RPMI8226 (cell line): ENCODE results near the gene TADA2A.

Source experiments
- DNase-seq: peaks from one replicate; pipeline ENCODE4 v3.0.0-alpha.2; 2015

TADA2A gene

DNA sequence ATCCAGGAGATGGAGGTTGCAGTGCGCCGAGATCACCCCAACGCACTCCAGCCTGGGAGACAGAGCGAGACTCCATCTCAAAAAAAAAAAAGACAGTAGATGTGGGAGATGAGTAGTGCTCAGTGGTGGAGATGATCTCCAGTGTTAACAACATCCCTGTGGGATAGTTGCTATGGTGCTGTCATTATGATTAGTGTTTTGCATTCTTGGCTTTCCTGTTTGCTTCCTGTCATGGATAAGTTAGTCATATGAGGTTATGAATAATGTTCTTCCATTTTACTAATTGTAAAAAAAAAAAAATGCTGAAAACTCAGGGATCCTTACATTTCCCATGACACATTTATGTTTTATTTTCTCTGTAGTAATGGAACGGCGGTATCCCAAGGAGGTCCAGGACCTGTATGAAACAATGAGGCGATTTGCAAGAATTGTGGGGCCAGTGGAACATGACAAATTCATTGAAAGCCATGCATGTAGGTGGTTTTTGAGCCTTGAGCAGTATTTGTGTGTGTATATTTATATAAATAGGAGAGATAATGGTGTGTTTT is 58.5 kb downstream of the TADA2A start:
- DNase-seq, result no peak

DNA sequence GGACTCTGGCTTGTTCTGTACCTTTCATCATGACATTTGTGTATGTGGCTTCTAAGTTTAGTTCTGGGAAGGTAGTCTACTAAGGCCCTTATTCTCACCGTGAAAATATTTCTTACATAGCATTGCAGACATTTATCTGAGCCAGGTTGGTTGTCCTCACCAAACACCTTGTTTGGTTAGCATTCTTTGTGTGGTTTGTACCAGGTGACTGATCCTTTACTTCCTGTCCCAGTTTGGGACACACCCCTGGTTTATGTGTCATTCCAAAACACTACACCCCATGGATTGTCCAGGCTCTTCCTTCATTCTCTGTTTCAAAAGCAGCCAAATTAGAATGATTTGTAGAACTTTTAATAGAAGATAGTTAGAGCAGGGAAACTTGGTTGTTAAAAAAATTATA is 59.8 kb downstream of the TADA2A start:
- no peak for DNase-seq

DNA sequence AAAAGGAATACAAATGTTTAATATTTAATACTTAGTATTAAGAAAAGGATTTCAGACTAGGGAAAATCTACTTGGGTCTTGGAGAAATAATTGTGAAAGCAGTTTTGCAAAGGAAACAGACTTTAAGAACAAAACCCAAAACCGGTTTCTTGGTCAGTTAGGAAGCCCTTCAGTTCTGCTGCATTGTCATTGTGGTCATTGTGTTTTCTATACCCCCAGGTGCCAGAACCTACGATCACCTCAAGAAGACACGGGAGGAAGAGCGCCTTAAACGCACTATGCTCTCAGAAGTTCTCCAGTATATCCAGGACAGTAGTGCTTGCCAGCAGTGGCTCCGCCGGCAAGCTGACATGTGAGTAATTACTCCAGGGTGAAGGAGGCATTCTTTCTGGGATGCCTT is 63.5 kb downstream of the TADA2A start:
- DNase-seq, result no peak

DNA sequence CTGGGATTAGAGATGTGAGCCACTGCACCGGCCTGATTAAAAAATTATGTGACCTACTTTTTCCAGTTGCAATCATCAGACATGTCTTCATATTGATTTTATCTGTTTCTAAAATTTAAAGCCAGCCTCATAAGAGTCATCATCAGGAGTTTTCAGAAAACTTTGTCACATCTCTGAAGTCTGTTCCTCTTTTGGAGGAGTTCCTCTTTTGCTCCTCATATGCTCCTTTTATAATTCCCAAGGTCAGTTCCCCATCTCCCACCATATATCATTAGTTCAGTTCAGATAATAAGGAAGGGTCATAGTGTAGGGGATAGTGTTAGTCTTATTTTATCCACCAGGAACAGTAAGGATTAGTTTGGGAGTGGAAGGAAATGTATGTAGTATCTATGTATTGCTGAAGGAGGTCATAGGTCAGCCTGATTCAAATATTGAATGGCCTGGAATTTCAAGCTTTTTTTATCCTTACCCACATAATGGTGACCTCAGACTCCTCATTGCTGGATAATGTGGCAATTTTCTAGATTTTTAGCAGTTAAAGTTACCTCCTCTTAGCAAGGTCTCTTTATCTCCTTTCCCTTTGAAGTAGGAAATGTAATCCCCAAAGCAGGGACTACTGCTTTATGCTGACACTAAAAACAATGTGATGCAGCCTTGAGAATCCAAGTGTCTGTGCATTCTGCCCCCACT is 69.2 kb downstream of the TADA2A start:
- DNase-seq, result no peak

GRCh38 chr17:37476431-37477120 is 69.9 kb downstream of the TADA2A start:
- DNase-seq, result no peak

GRCh38 chr17:37478187-37478586 is 71.5 kb downstream of the TADA2A start:
- DNase-seq, result no peak

DNA sequence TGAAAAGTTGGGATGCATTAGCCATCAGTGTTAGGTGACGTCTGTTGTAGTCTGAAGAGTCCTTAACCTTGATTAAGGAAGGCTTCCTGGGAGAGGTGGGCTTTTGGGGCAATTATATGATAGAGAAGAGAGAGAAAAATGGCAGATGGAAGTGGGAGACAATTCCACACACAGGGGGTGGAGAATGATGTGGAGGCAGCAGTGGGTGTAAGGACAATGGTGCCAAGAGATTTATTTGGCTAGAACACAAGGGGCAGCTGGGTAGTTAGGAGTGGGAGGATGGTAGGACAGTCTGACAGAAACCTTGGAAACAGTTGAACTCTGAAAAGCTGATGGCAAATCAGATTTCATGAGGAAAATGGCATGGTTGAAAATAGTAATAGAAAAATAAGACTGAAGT is 72.3 kb downstream of the TADA2A start:
- no peak for DNase-seq

- no peak for DNase-seq
Observed at GRCh38 chr17:37480427-37480826, 73.7 kb downstream of the TADA2A start.

- no peak for DNase-seq
Observed at GRCh38 chr17:37481001-37481665, 74.4 kb downstream of the TADA2A start.

GRCh38 chr17:37483311-37484039 is 76.8 kb downstream of the TADA2A start:
- DNase-seq, result no peak

GRCh38 chr17:37485938-37486570 is 79.4 kb downstream of the TADA2A start:
- no peak for DNase-seq

DNA sequence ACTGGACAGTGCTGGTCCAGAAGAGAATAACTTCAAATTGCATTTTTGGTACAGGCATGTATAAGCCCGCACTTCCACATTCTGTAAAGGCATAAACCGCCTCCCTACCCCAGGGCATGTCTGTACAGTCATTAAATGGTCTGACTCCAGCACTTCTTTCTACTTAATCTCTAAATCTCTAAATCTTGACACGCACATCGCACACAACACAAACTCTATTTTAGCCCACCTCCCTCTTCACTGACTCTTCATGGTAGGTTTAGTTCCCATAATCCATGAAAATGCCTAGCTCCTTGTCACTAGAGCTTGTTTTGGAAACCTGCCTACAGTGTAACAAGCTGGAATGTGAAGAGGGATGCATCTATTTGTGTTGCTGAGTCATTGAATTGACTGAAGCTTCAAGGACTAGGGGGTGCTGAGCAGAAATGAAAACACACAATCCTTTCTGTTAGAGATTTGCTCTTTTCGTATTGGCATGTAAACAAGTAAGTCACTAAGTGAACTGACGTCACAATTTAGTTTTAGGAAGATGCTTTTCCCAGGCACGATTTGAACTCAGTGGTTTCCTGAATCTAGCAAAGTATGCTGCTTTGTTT is 81.4 kb downstream of the TADA2A start:
- peak; percentile 44 for DNase-seq

GRCh38 chr17:37488607-37489196 is 82.0 kb downstream of the TADA2A start:
- peak; percentile 93 for DNase-seq

DNA sequence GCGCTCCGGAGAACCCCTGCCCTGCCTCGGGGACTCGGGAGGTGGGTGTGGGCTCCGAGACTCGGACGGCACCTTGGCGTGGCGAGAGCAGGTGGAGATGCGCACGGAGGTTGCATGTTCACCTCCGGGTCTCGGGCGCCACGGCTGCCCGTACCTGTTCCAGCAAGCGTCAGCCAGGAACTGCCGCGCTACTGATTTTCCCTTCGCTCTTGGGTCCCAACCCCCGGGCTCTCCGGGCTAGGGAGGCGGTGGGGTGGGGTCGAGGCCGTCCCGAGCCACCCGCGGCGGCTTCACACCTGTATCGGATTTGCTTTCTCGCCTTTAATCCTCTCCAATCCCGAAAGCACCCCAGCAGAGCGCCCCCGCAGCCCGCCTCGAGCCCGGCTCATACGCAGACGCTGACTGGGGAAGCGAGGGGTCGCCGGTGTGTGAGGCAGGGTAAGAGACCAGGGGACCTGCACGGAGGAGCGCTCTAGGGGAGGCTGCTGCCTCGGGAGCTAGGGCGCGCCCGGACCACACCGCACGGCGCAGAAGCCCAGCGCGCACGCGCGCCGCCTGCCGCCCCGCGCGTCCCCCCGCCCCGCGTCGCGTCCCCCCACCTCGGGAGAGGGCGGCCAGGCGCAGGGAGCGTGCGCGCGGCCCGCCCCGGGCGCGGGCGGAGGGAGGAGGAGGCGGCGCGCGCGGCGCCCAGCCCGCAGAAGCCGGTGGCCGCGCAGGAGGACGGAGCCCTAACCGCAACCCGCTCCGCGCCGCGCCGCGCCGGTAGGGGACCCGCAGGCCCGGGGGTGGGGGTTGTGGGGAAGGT is 82.7 kb downstream of the TADA2A start, which contains the start of gene DUSP14:
TSS of gene DUSP14 (plus strand) at position 695 of the 805 bp plus-strand sequence. CDS start 22,382 bp downstream, outside the sequence.
- DNase-seq, result peak; percentile 94

- peak; percentile 82 for DNase-seq
Observed at GRCh38 chr17:37490022-37490587, 83.4 kb downstream of the TADA2A start.

GRCh38 chr17:37490638-37491614 is 84.2 kb downstream of the TADA2A start:
- DNase-seq, result peak; percentile 61

DNA sequence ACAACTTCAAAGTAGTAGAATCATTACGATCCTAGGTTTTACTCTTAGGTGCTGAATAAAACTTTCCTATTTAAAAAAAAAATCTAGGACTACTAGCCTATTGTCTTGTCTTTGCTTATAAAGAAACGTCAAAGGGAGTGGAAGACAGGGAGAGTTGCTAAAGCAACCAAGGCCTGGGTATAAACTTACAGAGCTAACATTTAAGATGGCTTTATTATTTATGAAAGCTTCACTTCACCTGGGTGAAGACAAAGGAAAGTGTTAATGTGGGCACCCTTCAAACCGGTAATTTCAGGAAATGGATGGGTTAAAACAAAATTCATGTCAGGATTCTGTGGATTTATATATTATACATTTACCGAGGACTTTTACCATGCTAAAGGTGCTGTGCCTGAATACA is 85.5 kb downstream of the TADA2A start:
- no peak for DNase-seq

DNA sequence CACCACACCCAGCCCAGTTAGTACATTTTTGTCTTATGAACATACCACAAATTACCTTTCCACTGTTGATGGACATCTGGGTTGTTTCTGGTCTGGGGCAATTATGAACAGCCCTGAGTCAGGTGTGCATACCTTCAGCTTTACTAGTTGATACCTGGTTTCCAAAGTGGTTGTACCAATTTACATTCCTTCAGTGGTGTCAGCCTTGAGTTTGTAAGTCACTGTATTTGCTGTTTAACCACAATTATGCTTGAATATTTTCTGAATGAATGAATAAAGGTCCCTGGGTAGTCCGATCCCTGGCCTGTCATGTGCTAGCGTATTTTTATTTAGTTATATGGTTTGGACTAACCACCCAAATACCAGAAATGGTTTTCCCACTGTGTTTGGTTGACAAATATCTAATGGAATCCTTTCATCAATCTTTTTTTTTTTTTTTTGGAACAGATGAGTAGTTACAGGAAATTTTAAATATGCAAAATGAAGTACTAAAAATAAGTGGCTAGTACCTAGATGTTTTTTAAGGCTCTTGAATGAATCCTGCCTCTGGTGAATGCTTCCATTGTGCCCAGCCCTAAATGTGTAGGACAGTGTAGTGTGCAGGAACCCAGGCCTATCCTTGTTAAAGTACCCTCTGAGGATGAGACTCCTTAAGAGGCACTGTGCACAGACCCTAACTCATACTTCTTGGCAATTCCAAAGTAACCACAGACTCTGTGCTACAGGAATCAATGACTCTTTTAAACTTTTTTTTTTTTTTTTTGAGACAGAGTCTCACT is 86.8 kb downstream of the TADA2A start:
- no peak for DNase-seq
